Gastroesophageal sphincter (tissue), 2 donors: Measurements from ENCODE around the gene EHMT2.

Source experiments
- POLR2A ChIP-seq, 2 donors: fragments of 450-650 bp; IDR thresholded peaks; one replicate each; pipeline ENCODE4 v1.6.1; 2017; ENCODE audit warnings: antibody characterized with exemption in 2 of 2, mild to moderate bottlenecking in 2 of 2, moderate library complexity in 1 of 2
- POLR2AphosphoS5 ChIP-seq: sonication (generic); formaldehyde crosslinking; IDR thresholded peaks from one replicate; pipeline ENCODE4 v1.6.1; 2017; ENCODE audit warnings: antibody characterized with exemption

- TF ChIP-seq POLR2AphosphoS5 (no peak), POLR2A (IDR thresholded peaks at IDR 0.05) (no peak)
Observed at GRCh38 chr6:31880616-31881015, 16.9 kb downstream of the EHMT2 start.
